Measurements from ENCODE around the gene MAST4. TPM values are rescaled to one million over a fixed set of nuclear protein-coding genes. Genes with fewer than 3 reads are reported as not detected.

MAST4 gene
- total and polyA plus RNA-seq, 2 of the 8 experiments (the other 6 are each of a cell fraction or from before 2014, with no cell fraction given), result 1.5 to 2.6 TPM

DNA sequence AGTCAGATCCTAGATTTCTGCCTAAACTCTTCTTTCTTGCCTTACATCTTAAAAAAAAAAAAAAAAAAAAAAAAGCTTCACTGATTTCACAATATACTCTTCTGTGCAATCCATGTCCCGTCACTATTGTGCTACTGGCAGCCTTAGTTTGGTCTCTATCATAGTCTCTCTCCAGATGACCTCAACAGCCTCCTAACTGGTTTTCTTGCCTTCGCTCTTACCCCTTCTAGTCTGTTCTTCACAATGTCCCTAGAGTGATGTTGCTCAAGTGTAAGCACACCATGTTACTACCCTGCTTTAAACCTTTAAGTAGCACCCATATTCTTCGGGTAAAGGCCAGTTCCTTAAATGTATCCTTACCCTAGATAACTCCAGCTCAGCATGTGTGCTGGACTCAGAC, 574.6 kb downstream of the MAST4 start:
- Histone ChIP-seq H4K5ac (ENCODE audit: insufficient read length, low read depth, low read length) (no peak overlapping the region), H2BK120ac (replicated peaks; ENCODE audit: low read depth, low read length) (no peak overlapping the region), H4K91ac (replicated peaks; ENCODE audit: insufficient read length, low read length) (no peak overlapping the region), H4K20me1 (replicated peaks in 1 of 2; ENCODE audit: control insufficient read depth in 1 of 2, insufficient read depth in 2 of 2, low read length in 2 of 2) (no peaks in the 10 kb centered on the region), H2BK12ac (ENCODE audit: low read depth, low read length) (no peak overlapping the region), H3K79me1 (ENCODE audit: low read depth, low read length) (no peaks in the 10 kb centered on the region), H3K27ac (ENCODE audit: low read depth, low read length) (no peak overlapping the region), H2BK5ac (ENCODE audit: low read depth, low read length) (no peak overlapping the region), H2BK15ac (ENCODE audit: low read length) (no peak overlapping the region), H3K36me3 (ENCODE audit: control insufficient read depth in 2 of 4, insufficient read depth in 4 of 4, low read length in 3 of 4) (no peaks in the 10 kb centered on the region), H3K27me3 (replicated peaks in 1 of 4; ENCODE audit: control insufficient read depth in 3 of 4, extremely low read depth in 1 of 4, insufficient read depth in 3 of 4, low read length in 3 of 4) (no peaks in the 10 kb centered on the region), H3K4me2 (ENCODE audit: insufficient read depth in 1 of 2, low read depth in 2 of 2, low read length in 2 of 2) (no peak overlapping the region), H3K18ac (ENCODE audit: extremely low read depth, low read length) (no peak overlapping the region), H3K4ac (replicated peaks; ENCODE audit: insufficient read length, low read depth, low read length) (no peak overlapping the region), H3K4me3 (ENCODE audit: extremely low read depth in 1 of 4, insufficient read depth in 2 of 4, low read depth in 3 of 4, low read length in 4 of 4) (no peak overlapping the region), H3K23me2 (ENCODE audit: low read depth, low read length) (peaks cover 6% of the 10 kb centered on the region; the same call in 1 of the 2 replicates), H3K56ac (replicated peaks; ENCODE audit: insufficient read length, low read depth, low read length) (no peak overlapping the region), H2BK20ac (ENCODE audit: low read length) (no peak overlapping the region), H3K9me3 (ENCODE audit: insufficient read depth in 2 of 2, low read depth in 1 of 2, low read length in 1 of 2) (no peaks in the 10 kb centered on the region), H2AK5ac (ENCODE audit: low read depth, low read length) (no peak overlapping the region), H3K23ac (ENCODE audit: insufficient read length) (no peak overlapping the region), H2AFZ (ENCODE audit: low read length) (no peak overlapping the region), H4K8ac (ENCODE audit: extremely low read depth, insufficient read depth, low read length) (no peak overlapping the region), H3K4me1 (replicated peaks in 1 of 4; ENCODE audit: control insufficient read depth in 3 of 4, insufficient read depth in 4 of 4, low read length in 3 of 4) (peaks cover 0 to 8% (median 6%) of the 10 kb centered on the region in 4 experiments; a peak in 3 of 7 replicates), H3K9ac (replicated peaks in 1 of 4; ENCODE audit: extremely low read depth in 1 of 4, low read depth in 3 of 4, low read length in 3 of 4) (no peak overlapping the region), H3K14ac (ENCODE audit: insufficient read length) (no peak overlapping the region), H3K79me2 (ENCODE audit: control insufficient read depth in 1 of 2, insufficient read depth in 2 of 2, low read length in 2 of 2) (no peaks in the 10 kb centered on the region)
- 91% methylated on average over 3 of the region's 3 CpGs; no CpG with 5 or more reads in 1 of the 2 experiments for WGBS, 2 experiments (ENCODE audit: extremely low coverage in 1 of 2, insufficient coverage in 1 of 2, insufficient read length in 1 of 2, insufficient replicate concordance in 2 of 2, low coverage in 1 of 2, low lambda C conversion rate in 2 of 2, missing lambda C conversion rate in 1 of 2)
- DNase-seq (ENCODE audit: low read depth in 1 of 2, low spot score in 2 of 2) (no peak), FAIRE-seq (no peak)
- POLR2A ChIA-PET (ENCODE audit: partially characterized antibody), result no interaction called here
- TF ChIP-seq PHF8 (conservative IDR thresholded peaks at IDR 0.05; ENCODE audit: low read depth, low read length) (no peak), TAF7 (optimal IDR thresholded peaks at IDR 0.05; ENCODE audit: borderline replicate concordance, low read depth, low read length) (no peak)
- TF ChIP-seq, protein P1, sequence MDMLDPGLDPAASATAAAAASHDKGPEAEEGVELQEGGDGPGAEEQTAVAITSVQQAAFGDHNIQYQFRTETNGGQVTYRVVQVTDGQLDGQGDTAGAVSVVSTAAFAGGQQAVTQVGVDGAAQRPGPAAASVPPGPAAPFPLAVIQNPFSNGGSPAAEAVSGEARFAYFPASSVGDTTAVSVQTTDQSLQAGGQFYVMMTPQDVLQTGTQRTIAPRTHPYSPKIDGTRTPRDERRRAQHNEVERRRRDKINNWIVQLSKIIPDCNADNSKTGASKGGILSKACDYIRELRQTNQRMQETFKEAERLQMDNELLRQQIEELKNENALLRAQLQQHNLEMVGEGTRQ (IDR thresholded peaks at IDR 0.05; ENCODE audit: low read length), result no peak
- TF ChIP-seq, protein P2, sequence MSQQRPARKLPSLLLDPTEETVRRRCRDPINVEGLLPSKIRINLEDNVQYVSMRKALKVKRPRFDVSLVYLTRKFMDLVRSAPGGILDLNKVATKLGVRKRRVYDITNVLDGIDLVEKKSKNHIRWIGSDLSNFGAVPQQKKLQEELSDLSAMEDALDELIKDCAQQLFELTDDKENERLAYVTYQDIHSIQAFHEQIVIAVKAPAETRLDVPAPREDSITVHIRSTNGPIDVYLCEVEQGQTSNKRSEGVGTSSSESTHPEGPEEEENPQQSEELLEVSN (IDR thresholded peaks at IDR 0.05), result no peak
- CTCF ChIA-PET (ENCODE audit: partially characterized antibody), result interaction anchor here (1.1 kb wide), 1 partner anchor 34 kb away, joined by 3 read pairs; no protein-coding TSS in a partner anchor

All from H1 (cell line).